GM12865 (cell line): ENCODE data around the gene RXRA.

Experiments used
- DNase-seq: peaks from one replicate; pipeline ENCODE4 v3.0.0; 2010; ENCODE audit warnings: low read depth
- H3K4me3 ChIP-seq: 2 replicates; pipeline ENCODE4 v1.5.1; 2011; ENCODE audit warnings: mild to moderate bottlenecking, low read depth, low read length, control low read depth
- CTCF ChIP-seq: IDR thresholded peaks from 2 replicates; pipeline ENCODE4 v1.5.1; 2011; ENCODE audit warnings: low read length, control low read depth, low read depth, inconsistent platforms; ENCODE audit not compliant: insufficient read depth; ENCODE audit errors: missing control alignments

The RXRA gene

DNA sequence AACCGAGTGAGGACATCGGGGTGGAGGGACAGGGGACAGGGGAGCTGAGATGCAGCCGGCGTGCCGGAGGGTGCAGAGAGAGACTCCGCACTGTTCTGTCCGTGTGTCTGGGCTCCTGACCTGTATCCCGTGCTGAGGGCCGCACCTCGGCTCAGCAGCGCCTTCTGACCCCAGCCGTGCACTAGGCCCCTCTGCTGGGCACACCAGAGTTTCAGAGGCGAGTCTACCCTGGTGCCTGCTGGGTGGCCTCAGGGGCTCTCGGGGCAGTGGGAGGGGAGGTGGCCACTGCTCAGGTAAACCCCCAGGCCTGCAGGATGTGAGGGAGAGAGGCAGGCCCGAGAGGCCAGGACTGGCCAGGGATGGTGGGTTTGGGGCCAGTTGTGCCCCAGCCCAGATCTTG lies 100.2 kb downstream of the RXRA start:
- no peak for TF ChIP-seq CTCF
- no peak for DNase-seq
- H3K4me3 ChIP-seq, result no peak overlapping the region

GRCh38 chr9:134427153-134427782 lies 101.0 kb downstream of the RXRA start:
- no peak overlapping the region for H3K4me3 ChIP-seq
- no peak for DNase-seq
- TF ChIP-seq CTCF, result no peak

DNA sequence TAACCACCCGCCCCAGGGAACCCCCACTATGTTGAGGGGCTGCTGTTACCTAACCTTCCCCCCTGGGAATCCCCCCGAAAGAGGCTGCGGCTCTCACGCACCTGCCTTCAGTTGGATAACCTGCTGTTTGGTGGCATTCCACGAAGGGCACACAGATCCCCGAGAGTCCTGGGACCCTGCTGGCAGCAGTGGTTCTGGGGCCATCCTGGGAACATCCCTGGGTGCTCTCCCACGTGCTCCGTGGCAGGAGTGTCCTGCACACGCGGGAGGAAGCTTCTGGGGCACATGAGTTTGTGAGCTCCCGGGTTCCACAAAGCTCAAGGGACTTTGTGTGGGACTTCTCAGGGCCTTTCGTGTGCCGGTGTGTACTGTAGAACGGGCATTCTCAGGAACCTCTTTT lies 102.3 kb downstream of the RXRA start:
- no peak for TF ChIP-seq CTCF
- DNase-seq, result peak; percentile 29
- H3K4me3 ChIP-seq, result no peak overlapping the region

- no peak overlapping the region for H3K4me3 ChIP-seq
- DNase-seq, result no peak
- TF ChIP-seq CTCF, result no peak
These were observed 102.8 kb downstream of the RXRA start for GRCh38 chr9:134429007-134429406.

GRCh38 chr9:134429481-134429880 lies 103.2 kb downstream of the RXRA start:
- H3K4me3 ChIP-seq, result no peak overlapping the region
- DNase-seq, result no peak
- TF ChIP-seq CTCF, result no peak

GRCh38 chr9:134431095-134431494 lies 104.8 kb downstream of the RXRA start:
- no peak for DNase-seq
- no peak for TF ChIP-seq CTCF

GRCh38 chr9:134431626-134432025 lies 105.4 kb downstream of the RXRA start:
- H3K4me3 ChIP-seq, result no peak overlapping the region
- no peak for TF ChIP-seq CTCF
- DNase-seq, result no peak

More at GRCh38 chr9:134431095-134431494, 104.8 kb downstream of the RXRA start:
- no peak overlapping the region for H3K4me3 ChIP-seq
